Stimulated activated CD8-positive, alpha-beta memory T cell treated with anti-CD3 and anti-CD28 coated beads, Interleukin-12 subunit alpha, Interleukin-12 subunit beta, amount 100 ng/mL, for 1 hour (primary cell): Measurements from ENCODE around the gene HILPDA.
"Not testable (repeated sequence)": the region's sequence is repeated elsewhere in the genome, so short reads cannot be mapped to it uniquely, and the experiment has no call there.

Experiments
- DNase-seq: peaks from one replicate; pipeline ENCODE4 v3.0.0-alpha.2; 2020; ENCODE audit warnings: low read depth

The HILPDA gene

GRCh38 chr7:128431754-128432153, 23.9 kb upstream of the HILPDA start:
- DNase-seq, result no peak

GRCh38 chr7:128434413-128435326, 21.0 kb upstream of the HILPDA start:
- DNase-seq, result no peak

GRCh38 chr7:128435327-128435686, 20.4 kb upstream of the HILPDA start:
- DNase-seq, result no peak

DNA sequence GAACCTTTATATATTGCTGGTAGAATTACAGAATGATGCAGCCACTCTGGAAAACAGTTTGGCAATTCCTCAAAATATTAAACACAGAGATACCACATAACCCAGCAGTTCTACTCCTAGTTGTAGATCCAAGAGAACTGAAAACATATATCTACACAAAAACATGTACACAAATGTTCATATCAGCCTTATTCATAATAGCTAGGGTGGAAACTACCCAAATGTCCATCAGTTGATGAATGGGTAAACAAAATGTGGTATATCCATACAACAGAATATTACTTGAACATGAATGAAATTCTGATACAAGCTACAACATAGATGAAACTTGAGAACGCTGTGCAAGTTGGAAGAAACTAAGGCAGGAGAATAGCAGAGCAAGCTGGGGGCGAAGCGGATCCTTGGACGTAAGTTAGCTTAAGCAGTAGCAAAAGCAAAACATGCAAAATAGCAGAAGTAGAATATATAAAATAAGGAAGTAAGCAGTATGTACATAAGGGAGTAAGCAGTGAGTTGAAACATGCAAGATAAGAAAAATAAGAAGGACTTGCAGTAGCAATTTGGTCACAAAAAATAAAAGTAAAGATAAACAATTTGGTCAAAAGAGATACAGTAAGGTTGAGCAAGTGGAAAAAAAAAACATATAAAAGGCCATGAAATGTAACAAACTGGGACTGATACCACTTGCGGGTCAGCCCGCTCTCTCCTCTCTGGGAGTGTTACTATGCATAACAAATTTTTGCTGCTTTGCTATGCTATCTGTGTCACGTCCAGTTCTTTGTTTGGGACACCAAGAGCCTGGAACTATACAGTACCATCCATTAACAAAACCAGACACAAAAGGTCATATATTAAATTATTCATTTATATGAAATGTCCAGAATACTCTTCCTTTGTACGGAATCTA, 18.0 kb upstream of the HILPDA start:
- DNase-seq, result no peak

- DNase-seq, result no peak
Measured at GRCh38 chr7:128442356-128442755, 13.3 kb upstream of the HILPDA start.

GRCh38 chr7:128443831-128444600, 11.7 kb upstream of the HILPDA start:
- no peak for DNase-seq

- DNase-seq, result no peak
Measured at GRCh38 chr7:128446306-128446705, 9.4 kb upstream of the HILPDA start.

DNA sequence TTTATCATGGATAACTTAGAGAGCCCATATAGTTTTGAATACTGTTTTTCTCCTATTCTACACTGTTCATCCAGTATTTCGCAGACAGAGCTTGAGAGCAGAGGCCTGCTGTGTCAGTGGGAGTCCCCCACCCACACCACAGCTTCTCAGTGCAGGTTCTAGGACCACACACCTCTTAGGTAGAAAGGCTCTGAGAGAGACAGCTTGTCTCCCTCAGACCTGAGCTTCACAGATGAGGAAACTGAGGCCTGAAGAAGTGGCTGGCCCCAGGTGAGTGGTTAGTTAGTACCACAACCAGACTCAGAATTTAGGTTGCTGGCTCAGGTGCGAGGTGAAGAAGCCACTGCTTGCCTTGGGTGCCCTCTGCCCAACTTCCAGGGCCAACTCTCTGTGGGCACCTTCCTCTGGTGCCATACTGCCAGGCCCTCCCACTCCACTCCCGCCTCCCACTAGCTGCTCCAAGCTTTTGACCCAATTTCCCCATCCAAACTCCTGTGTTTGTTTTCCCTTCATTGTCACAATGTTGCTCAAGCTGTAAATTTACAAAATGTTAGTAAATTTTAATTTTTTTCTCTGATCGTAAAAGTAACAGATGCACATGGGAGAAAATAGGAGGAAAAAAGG, 7.6 kb upstream of the HILPDA start:
- no peak for DNase-seq

GRCh38 chr7:128448751-128449302, 6.9 kb upstream of the HILPDA start:
- DNase-seq, result no peak

DNA sequence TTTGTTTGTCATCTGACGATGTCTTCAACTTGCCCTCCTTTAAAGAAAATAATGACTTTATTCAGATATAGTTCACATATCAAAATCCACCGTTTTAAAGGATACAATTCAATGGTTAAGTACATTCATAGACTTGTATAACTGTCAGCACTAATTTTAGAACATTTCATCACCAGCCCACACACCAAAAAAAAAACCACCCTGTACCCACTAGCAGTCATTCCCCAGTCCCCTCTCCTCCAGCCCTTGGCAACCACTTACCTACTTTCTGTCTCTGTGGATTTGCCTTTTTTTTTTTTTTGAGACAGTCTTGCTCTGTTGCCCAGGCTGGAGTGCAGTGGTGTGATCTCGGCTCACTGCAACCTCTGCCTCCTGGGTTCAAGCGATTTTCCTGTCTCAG, 5.3 kb upstream of the HILPDA start:
- DNase-seq, result no peak

DNA sequence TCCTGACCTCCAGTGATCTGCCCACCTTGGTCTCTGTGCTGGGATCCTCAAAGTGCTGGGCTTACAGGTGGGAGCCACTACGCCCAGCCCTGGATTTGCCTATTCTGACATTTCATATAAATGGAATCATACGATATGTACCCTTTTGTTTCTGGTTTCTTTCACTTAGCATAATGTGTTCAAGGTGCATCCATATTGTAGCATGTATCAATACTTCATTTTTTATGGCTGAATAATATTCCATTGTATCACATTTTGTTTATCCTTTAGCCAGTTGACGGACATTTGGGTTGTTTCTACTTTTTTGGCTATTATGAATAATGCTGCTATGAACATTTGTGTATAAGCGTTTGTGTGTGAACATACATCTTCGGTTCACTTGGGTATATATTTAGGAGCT, 4.8 kb upstream of the HILPDA start:
- DNase-seq, result no peak

DNA sequence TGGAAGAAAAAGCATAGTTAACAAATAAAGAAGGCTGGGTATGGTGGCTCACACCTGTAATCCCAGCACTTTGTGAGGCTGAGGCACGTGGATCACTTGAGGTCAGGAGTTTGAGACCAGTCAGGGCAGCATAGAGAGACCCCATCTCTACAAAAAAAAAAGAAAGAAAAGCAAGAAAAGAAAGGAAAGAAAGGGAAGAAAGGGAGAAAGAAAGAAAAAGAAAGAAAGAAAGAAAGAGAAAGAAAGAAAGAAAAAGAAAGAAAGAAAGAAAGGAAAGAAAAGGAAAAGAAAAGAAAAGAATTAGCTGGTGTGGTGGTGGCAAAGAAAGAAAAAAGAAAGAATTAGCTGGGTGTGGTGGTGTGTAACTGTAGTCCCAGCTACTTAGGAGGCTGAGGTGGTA, 3.1 kb upstream of the HILPDA start:
- DNase-seq, result no peak

DNA sequence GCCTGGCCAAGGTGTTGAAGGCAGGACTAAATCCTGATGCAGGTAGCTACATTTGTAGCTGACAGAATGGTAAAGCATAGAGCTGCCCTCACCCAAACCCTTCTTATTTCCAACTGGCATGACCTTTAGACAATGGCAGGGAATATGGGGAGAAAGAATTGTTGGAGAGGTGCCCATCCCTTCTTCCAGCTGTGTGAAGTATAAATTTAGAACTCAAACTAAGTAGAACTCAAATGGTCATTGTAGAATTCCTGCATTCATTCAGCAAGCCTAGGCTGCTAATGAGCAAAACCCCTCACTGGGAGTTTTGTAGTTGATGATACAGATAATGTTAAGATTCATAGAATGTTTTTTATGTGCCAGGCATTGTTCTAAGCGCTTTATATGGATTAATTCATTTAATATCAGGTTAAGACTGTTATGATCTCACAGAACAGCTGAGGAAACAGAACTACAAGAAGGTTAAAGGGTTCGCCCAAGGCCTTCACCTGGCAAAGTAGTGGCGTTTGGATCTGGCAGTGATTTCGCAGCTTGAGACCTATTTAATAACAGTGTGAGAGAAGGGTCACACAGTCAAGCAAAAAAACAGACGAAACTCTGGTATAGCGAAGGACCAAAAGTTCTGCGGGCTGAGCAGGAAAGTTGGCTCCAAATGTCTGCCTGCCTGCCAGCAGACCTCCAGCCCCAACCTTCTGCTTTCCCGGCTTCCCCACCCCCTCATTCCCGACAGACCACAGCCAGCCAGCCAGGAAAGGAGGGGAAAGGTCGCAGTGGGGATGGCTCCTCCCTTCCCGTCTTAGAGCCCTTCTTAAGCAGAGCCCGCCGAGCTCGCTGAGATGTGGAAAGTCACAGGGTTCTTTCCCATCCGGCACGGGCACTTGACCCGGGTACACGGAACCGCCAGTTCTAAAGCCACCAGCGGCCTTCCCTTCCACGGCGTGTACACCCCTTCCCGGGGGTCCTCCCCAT, 1.6 kb upstream of the HILPDA start:
- no peak for DNase-seq

GRCh38 chr7:128454808-128455542, 703 bp upstream of the HILPDA start:
- DNase-seq, result no peak

- DNase-seq, result no peak
Measured at GRCh38 chr7:128456255-128456725, 612 bp downstream of the HILPDA start.

- DNase-seq, result not testable (repeated sequence)
Measured at GRCh38 chr7:128457385-128457784, 1.7 kb downstream of the HILPDA start.

- DNase-seq, result no peak
Measured at GRCh38 chr7:128458956-128459355, 3.3 kb downstream of the HILPDA start.

- peak; percentile 47 for DNase-seq
Measured at GRCh38 chr7:128459394-128459878, 3.8 kb downstream of the HILPDA start.

GRCh38 chr7:128462460-128462859, 6.8 kb downstream of the HILPDA start:
- DNase-seq, result no peak
